Tibial nerve (tissue), 4 donors: ENCODE data around the gene PAK1. TPM values are rescaled to one million over a fixed set of nuclear protein-coding genes. Genes with fewer than 3 reads are reported as not detected.

Experiments used
- DNase-seq, 2 donors: peaks; one replicate each; pipeline ENCODE4 v3.0.0-alpha.2; 2019; ENCODE audit warnings: low spot score in 2 of 2
- H3K27ac ChIP-seq, 4 donors: fragments of 200-600 bp; sonication (generic) in 3 of 4; one replicate each; pipeline ENCODE4 v1.5.1; 2017 to 2019; ENCODE audit warnings: mild to moderate bottlenecking in 1 of 4
- H3K27me3 ChIP-seq, 2 donors: fragments of 200-600 bp; sonication (generic) in 1 of 2; one replicate each; pipeline versions ENCODE4 v1.5.1 to v1.6.0; 2017 to 2019
- H3K36me3 ChIP-seq, 3 donors: fragments of 200-600 bp; sonication (generic); one replicate each; pipeline ENCODE4 v1.5.1; 2018 to 2019
- H3K4me1 ChIP-seq, 4 donors: fragments of 200-600 bp; sonication (generic) in 3 of 4; one replicate each; pipeline ENCODE4 v1.5.1; 2017 to 2019
- H3K4me3 ChIP-seq, 4 donors: fragments of 200-600 bp; sonication (generic) in 3 of 4; one replicate each; pipeline ENCODE4 v1.5.1; 2017 to 2019; ENCODE audit warnings: mild to moderate bottlenecking in 1 of 4, moderate library complexity in 1 of 4
- H3K9me3 ChIP-seq, 4 donors: fragments of 200-600 bp; sonication (generic) in 3 of 4; one replicate each; pipeline ENCODE4 v1.5.1; 2017 to 2019
- CTCF ChIP-seq, 5 experiments: fragments of 200-600 bp in 3 of 5; fragments of 450-650 bp in 2 of 5; sonication (generic) in 3 of 5; IDR thresholded peaks; one replicate each; pipeline ENCODE4 v1.5.1; 2016 to 2019; ENCODE audit warnings: antibody characterized with exemption in 5 of 5, mild to moderate bottlenecking in 3 of 5, moderate library complexity in 2 of 5
- EP300 ChIP-seq, 2 donors: sonication (generic); formaldehyde crosslinking; IDR thresholded peaks; one replicate each; pipeline ENCODE4 v1.6.1; 2017; ENCODE audit warnings: antibody characterized with exemption in 2 of 2, mild to moderate bottlenecking in 1 of 2
- POLR2A ChIP-seq, 2 donors: fragments of 450-650 bp; IDR thresholded peaks; one replicate each; pipeline ENCODE4 v1.6.1; 2017; ENCODE audit warnings: antibody characterized with exemption in 2 of 2, mild to moderate bottlenecking in 2 of 2, moderate library complexity in 2 of 2
- WGBS, 2 donors: methylation state at CpG; one replicate each; pipeline ENCODE4 v1.1.5; 2018; 5-methylcytosine and 5-hydroxymethylcytosine counted together
- total RNA-seq, 4 donors: library from RNA; depleted of rRNA; stranded (reverse); fragments of >200 nt; gene quantifications; one replicate each; pipeline ENCODE4 v1.1.0, GENCODE V29; 2016

PAK1 gene
- total RNA-seq, 4 donors from 2014 or later, result 13.9 to 28.5 (median 25.4) TPM

GRCh38 chr11:77322926-77323590, 150.8 kb downstream of the PAK1 start:
- no peaks in the 10 kb centered on the region for H3K27me3 ChIP-seq
- WGBS, 2 donors, result 62 to 63% methylated on average over 2 of the region's 2 CpGs
- H3K4me3 ChIP-seq, result no peak overlapping the region
- TF ChIP-seq POLR2A (IDR thresholded peaks at IDR 0.05), result no peak
- TF ChIP-seq CTCF (IDR thresholded peaks at IDR 0.05), result no peak
- no peak for TF ChIP-seq EP300 (IDR thresholded peaks at IDR 0.05)
- DNase-seq, result no peak
- H3K9me3 ChIP-seq, result no peaks in the 10 kb centered on the region
- no peaks in the 10 kb centered on the region for H3K4me1 ChIP-seq
- H3K27ac ChIP-seq, result no peak overlapping the region
- peaks cover 0 to 35% (median 0%) of the 10 kb centered on the region in 3 donors for H3K36me3 ChIP-seq

- H3K36me3 ChIP-seq, result peaks cover 0 to 35% (median 0%) of the 10 kb centered on the region in 3 donors
- no peaks in the 10 kb centered on the region for H3K4me1 ChIP-seq
- H3K27ac ChIP-seq, result no peak overlapping the region
- TF ChIP-seq CTCF (IDR thresholded peaks at IDR 0.05) (no peak), POLR2A (IDR thresholded peaks at IDR 0.05) (no peak), EP300 (IDR thresholded peaks at IDR 0.05) (no peak)
- H3K27me3 ChIP-seq, result no peaks in the 10 kb centered on the region
- WGBS, 2 donors, result 68 to 75% methylated on average over 2 of the region's 2 CpGs
- no peaks in the 10 kb centered on the region for H3K9me3 ChIP-seq
- DNase-seq, result no peak
- no peak overlapping the region for H3K4me3 ChIP-seq
Measured at GRCh38 chr11:77322506-77322905, 151.4 kb downstream of the PAK1 start.

- 86 to 87% methylated on average over 1 of the region's 1 CpG for WGBS, 2 donors
- TF ChIP-seq CTCF (IDR thresholded peaks at IDR 0.05) (no peak), POLR2A (IDR thresholded peaks at IDR 0.05) (no peak), EP300 (IDR thresholded peaks at IDR 0.05) (no peak)
Measured at GRCh38 chr11:77320351-77320750, 153.5 kb downstream of the PAK1 start.

GRCh38 chr11:77318600-77318999, 155.3 kb downstream of the PAK1 start:
- Histone ChIP-seq H3K4me3 (no peak overlapping the region), H3K27me3 (no peaks in the 10 kb centered on the region), H3K9me3 (no peaks in the 10 kb centered on the region), H3K27ac (no peak overlapping the region), H3K36me3 (peaks cover 0 to 20% (median 0%) of the 10 kb centered on the region in 3 donors), H3K4me1 (no peaks in the 10 kb centered on the region)
- DNase-seq, result no peak
- no peak for TF ChIP-seq POLR2A (IDR thresholded peaks at IDR 0.05)
- no peak for TF ChIP-seq CTCF (IDR thresholded peaks at IDR 0.05)
- 82 to 91% methylated on average over 2 of the region's 2 CpGs for WGBS, 2 donors

More at GRCh38 chr11:77320351-77320750, 153.5 kb downstream of the PAK1 start:
- Histone ChIP-seq H3K9me3 (no peaks in the 10 kb centered on the region), H3K4me1 (no peaks in the 10 kb centered on the region), H3K36me3 (peaks cover 0 to 20% (median 0%) of the 10 kb centered on the region in 3 donors), H3K27ac (no peak overlapping the region), H3K27me3 (no peaks in the 10 kb centered on the region), H3K4me3 (no peak overlapping the region)
- no peak for DNase-seq

- Histone ChIP-seq H3K4me3 (no peak overlapping the region), H3K9me3 (no peaks in the 10 kb centered on the region), H3K4me1 (no peaks in the 10 kb centered on the region), H3K36me3 (peaks cover 0 to 5% (median 0%) of the 10 kb centered on the region in 3 donors), H3K27ac (no peak overlapping the region), H3K27me3 (no peaks in the 10 kb centered on the region)
- TF ChIP-seq CTCF (IDR thresholded peaks at IDR 0.05), result no peak
- TF ChIP-seq EP300 (IDR thresholded peaks at IDR 0.05), result no peak
- no peak for TF ChIP-seq POLR2A (IDR thresholded peaks at IDR 0.05)
- 43 to 48% methylated on average over 5 of the region's 5 CpGs for WGBS, 2 donors
- DNase-seq, result no peak
Measured at GRCh38 chr11:77316733-77317342, 157.1 kb downstream of the PAK1 start.
